Nasal cavity respiratory epithelium epithelial cell of viscerocranial mucosa (primary cell): ENCODE data around the gene HOXD3. TPM values are rescaled to one million over a fixed set of nuclear protein-coding genes. Genes with fewer than 3 reads are reported as not detected.

Source experiments
- total RNA-seq: library from RNA; depleted of rRNA; stranded (reverse); fragments of >200 nt; gene quantifications from 2 replicates; pipeline ENCODE4 v1.2.3, GENCODE V29; 2014

HOXD3 gene
- not detected in 2 replicates for total RNA-seq

GRCh38 chr2:176156807-176157498 lies at the start of gene HOXD3:
HOXD3 (plus strand) TSS chr2:176157307; CDS start chr2:176169115, 11,808 bp downstream.

GRCh38 chr2:176115883-176116813 lies 41.0 kb upstream of the HOXD3 start, which contains the start of gene HOXD10:
HOXD10 (plus strand) TSS chr2:176116778; CDS start chr2:176116834, 56 bp downstream.

GRCh38 chr2:176122683-176123410 lies 34.3 kb upstream of the HOXD3 start, which contains the start of gene HOXD9:
HOXD9 (plus strand) TSS chr2:176122719; CDS start chr2:176122769, 50 bp downstream.

GRCh38 chr2:176128982-176129796 lies 27.9 kb upstream of the HOXD3 start, which contains the start of gene HOXD8:
HOXD8 (plus strand) TSS chr2:176129705; CDS start chr2:176130367, 662 bp downstream.

GRCh38 chr2:176151442-176152287 lies 5.4 kb upstream of the HOXD3 start, which contains the start of gene HOXD4:
HOXD4 (plus strand) TSS chr2:176151550; CDS start chr2:176151634, 84 bp downstream.

GRCh38 chr2:176187899-176188773 lies 31.0 kb downstream of the HOXD3 start, which contains the start of gene HOXD1:
HOXD1 (plus strand) TSS chr2:176188668; CDS start chr2:176188802, 134 bp downstream.

Other genes with a start within 250 kb of the HOXD3 start
- 17.4 and 35.1 TPM in 2 replicates for gene LNPK, start 155.0 kb upstream of the HOXD3 start, total RNA-seq
- gene EVX2, start 73.3 kb upstream of the HOXD3 start, total RNA-seq: not detected in 2 replicates
- not detected in 2 replicates for gene HOXD13, start 64.6 kb upstream of the HOXD3 start, total RNA-seq
- not detected in 2 replicates for gene HOXD12, start 57.5 kb upstream of the HOXD3 start, total RNA-seq
- gene HOXD11, start 50.0 kb upstream of the HOXD3 start, total RNA-seq: not detected in 2 replicates
- not detected in 2 replicates for gene HOXD10, start 40.5 kb upstream of the HOXD3 start, total RNA-seq
- gene HOXD9, start 34.6 kb upstream of the HOXD3 start, total RNA-seq: not detected in 2 replicates
- not detected in 2 replicates for gene HOXD8, start 27.6 kb upstream of the HOXD3 start, total RNA-seq
- not detected in 2 replicates for gene HOXD4, start 5.8 kb upstream of the HOXD3 start, total RNA-seq
- not detected in 2 replicates for gene HOXD1, start 31.4 kb downstream of the HOXD3 start, total RNA-seq
- 27.0 and 31.5 TPM in 2 replicates for gene MTX2, start 112.1 kb downstream of the HOXD3 start, total RNA-seq